Left lung (tissue), 10 donors: ENCODE results near the gene LRRC25. TPM values are rescaled to one million over a fixed set of nuclear protein-coding genes. Genes with fewer than 3 reads are reported as not detected.

ENCODE experiments used
- ATAC-seq: fragments of 200-7000 bp; cut with Tn5 transposase; one replicate; pipeline ENCODE4 v1.9.1; 2020; ENCODE audit warnings: moderate library complexity
- DNase-seq, 4 donors: peaks; one replicate each; pipeline ENCODE4 v3.0.0-alpha.2; 2013 to 2020
- H3K27ac ChIP-seq, 2 donors: fragments of 200-600 bp; sonication (generic) in 1 of 2; one replicate each; pipeline versions ENCODE4 v1.5.0 to v1.8.0; 2020 to 2021
- H3K27me3 ChIP-seq, 2 donors: fragments of 200-600 bp; sonication (generic) in 1 of 2; one replicate each; pipeline versions ENCODE4 v1.5.0 to v1.8.0; 2020 to 2021
- H3K36me3 ChIP-seq, 2 donors: fragments of 200-600 bp; sonication (generic) in 1 of 2; one replicate each; pipeline versions ENCODE4 v1.5.0 to v1.8.0; 2020 to 2021
- H3K4me1 ChIP-seq, 2 donors: fragments of 200-600 bp; one replicate each; pipeline ENCODE4 v1.8.0; 2021
- H3K4me3 ChIP-seq, 2 donors: fragments of 200-600 bp; sonication (generic) in 1 of 2; one replicate each; pipeline versions ENCODE4 v1.5.0 to v1.8.0; 2020 to 2021; ENCODE audit warnings: mild to moderate bottlenecking in 1 of 2
- H3K9me3 ChIP-seq, 2 donors: fragments of 200-600 bp; sonication (generic) in 1 of 2; one replicate each; pipeline versions ENCODE4 v1.5.0 to v1.8.0; 2020 to 2021
- intact Hi-C, 2 donors: fragments of 100-400 bp; cut with DNase I; formaldehyde crosslinking; loops; one replicate each; pipeline versions ENCODE4 v1.11.2 to v1.14.2; 2022
- polyA plus RNA-seq, 6 donors: library from polyadenylated mRNA; unstranded; fragments of 120-200 nt; gene quantifications; one replicate each; pipeline ENCODE4 v1.2.1, GENCODE V29; 2013; ENCODE audit not compliant: insufficient read length in 6 of 6
- total RNA-seq, 2 donors: library from RNA; stranded (reverse); fragmentation: NEBNext Ultra II Directional; extraction: Animal tissue kit (Norgen Biotek cat#: 25700); gene quantifications; one replicate each; pipeline ENCODE4 v1.2.1, GENCODE V29; 2021
- TF ChIP-seq, protein P1 (sequence below), 2 donors: fragments of 200-600 bp; sonication (generic) in 1 of 2; IDR thresholded peaks; one replicate each; pipeline versions ENCODE4 v1.5.0 to v1.8.0; 2021; ENCODE audit warnings: antibody characterized with exemption in 2 of 2
- donor health status: DM: no; HTN: yes; CAD: no.
- donor health status: DM: no; HTN: no; CAD: no.

LRRC25 gene
- total and polyA plus RNA-seq, 8 donors, result 1.3 to 53.7 (median 1.6) TPM

DNA sequence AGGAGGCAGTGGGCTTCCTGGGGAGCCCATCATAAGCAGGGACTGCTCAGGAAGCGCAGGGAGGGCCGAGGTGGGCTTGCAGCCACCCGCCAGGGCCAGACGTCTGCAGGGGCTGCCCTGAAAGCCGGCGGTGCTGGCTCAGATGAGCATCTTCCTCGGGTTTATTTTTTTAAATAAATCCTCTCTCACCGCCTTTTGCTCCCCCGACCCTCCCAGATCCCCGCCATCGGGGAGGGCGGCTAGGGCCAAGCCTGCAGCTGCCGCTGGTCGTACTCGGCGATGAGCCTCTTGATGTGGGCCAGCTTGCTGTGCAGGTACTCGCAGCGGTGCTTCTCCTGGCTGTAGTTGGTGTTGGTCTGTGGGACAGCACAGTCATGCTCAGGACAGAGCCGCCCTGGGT is 47.1 kb upstream of the LRRC25 start:
- Histone ChIP-seq H3K4me3 (no peak overlapping the region), H3K27me3 (no peaks in the 10 kb centered on the region), H3K36me3 (peaks cover 0 to 67% of the 10 kb centered on the region in 2 donors), H3K27ac (no peak overlapping the region), H3K9me3 (no peaks in the 10 kb centered on the region), H3K4me1 (no peaks in the 10 kb centered on the region)
- TF ChIP-seq, protein P1, sequence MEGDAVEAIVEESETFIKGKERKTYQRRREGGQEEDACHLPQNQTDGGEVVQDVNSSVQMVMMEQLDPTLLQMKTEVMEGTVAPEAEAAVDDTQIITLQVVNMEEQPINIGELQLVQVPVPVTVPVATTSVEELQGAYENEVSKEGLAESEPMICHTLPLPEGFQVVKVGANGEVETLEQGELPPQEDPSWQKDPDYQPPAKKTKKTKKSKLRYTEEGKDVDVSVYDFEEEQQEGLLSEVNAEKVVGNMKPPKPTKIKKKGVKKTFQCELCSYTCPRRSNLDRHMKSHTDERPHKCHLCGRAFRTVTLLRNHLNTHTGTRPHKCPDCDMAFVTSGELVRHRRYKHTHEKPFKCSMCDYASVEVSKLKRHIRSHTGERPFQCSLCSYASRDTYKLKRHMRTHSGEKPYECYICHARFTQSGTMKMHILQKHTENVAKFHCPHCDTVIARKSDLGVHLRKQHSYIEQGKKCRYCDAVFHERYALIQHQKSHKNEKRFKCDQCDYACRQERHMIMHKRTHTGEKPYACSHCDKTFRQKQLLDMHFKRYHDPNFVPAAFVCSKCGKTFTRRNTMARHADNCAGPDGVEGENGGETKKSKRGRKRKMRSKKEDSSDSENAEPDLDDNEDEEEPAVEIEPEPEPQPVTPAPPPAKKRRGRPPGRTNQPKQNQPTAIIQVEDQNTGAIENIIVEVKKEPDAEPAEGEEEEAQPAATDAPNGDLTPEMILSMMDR (IDR thresholded peaks at IDR 0.05), result no peak
- intact Hi-C loops, result no loop called here
- ATAC-seq (no peak), DNase-seq (no peak)

DNA sequence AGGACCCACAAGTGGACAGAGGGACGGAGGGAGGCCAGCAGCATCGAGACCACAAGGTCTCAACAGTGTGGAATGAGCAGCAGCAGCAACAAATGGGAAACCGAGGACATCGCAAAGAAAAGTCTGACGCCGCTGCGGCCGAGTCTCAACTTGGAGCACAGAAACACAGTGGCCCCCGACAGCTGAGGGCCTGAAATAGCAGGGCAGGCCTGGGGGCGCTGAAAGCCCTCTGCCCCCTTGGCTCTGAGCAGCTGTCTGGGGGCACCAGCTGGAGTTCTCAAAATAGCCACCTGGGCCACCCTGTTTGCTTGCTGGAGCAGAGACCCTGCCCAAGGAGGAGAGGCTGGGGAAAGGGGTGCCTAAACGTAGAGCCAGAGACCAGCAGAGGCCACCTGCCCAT is 46.4 kb upstream of the LRRC25 start:
- intact Hi-C loops, result no loop called here
- H3K27ac ChIP-seq, result no peak overlapping the region
- TF ChIP-seq, protein P1 (IDR thresholded peaks at IDR 0.05), result no peak
- H3K9me3 ChIP-seq, result no peaks in the 10 kb centered on the region
- ATAC-seq (no peak), DNase-seq (no peak)
- peaks cover 0 to 61% of the 10 kb centered on the region in 2 donors for H3K36me3 ChIP-seq
- no peak overlapping the region for H3K4me3 ChIP-seq
- H3K27me3 ChIP-seq, result peaks cover 0 to 7% of the 10 kb centered on the region in 2 donors
- H3K4me1 ChIP-seq, result peaks cover under 1 to 6% of the 10 kb centered on the region in 2 donors

DNA sequence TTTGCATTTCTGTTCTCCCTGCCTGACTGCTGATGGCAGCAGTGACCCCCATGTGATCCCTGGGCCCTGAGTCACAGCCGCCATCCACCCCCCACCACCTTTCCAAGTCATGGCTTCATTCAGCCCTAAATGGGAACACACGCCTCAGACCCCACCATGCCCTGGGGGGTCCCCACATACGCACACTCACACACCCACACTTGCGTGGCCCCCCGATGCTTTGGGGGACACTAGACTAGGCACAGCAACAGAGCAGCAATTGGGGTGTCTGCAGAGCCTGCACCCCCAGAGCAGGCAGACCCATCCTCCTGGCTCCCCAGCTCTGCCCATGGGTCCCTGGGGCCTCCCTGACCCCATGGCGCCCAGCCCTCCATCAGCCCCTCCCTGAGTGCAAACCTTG is 46.0 kb upstream of the LRRC25 start:
- DNase-seq (no peak), ATAC-seq (no peak)
- Histone ChIP-seq H3K4me1 (peaks cover 4 to 11% of the 10 kb centered on the region in 2 donors), H3K36me3 (peaks cover 0 to 56% of the 10 kb centered on the region in 2 donors), H3K27ac (no peak overlapping the region), H3K4me3 (no peak overlapping the region), H3K27me3 (peaks cover 0 to 11% of the 10 kb centered on the region in 2 donors), H3K9me3 (no peaks in the 10 kb centered on the region)
- intact Hi-C loops, result no loop called here
- TF ChIP-seq, protein P1 (IDR thresholded peaks at IDR 0.05), result no peak

DNA sequence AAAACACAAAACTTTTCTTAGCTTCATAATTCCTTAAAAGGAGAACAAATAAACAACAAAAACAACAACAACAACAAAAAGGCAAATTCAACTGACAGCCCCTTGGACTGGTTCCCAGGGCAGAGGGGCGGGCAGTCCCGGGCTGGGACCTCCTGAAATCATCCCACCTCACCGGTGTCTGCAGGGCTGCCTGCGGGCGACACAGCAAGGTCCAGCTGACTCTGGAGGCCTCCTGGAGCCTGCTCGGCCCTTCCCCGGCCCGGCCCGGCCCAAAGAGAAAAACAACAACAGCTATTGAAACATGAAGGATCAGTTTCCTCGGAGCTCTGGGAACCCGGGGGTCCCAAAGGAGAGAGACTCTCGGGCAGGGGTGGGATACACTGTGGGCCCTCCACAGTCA is 45.5 kb upstream of the LRRC25 start:
- Histone ChIP-seq H3K9me3 (no peaks in the 10 kb centered on the region), H3K36me3 (peaks cover 0 to 53% of the 10 kb centered on the region in 2 donors), H3K4me1 (peaks cover 4 to 15% of the 10 kb centered on the region in 2 donors), H3K27me3 (peaks cover 0 to 15% of the 10 kb centered on the region in 2 donors), H3K27ac (no peak overlapping the region), H3K4me3 (no peak overlapping the region)
- ATAC-seq (no peak), DNase-seq (no peak)
- TF ChIP-seq, protein P1 (IDR thresholded peaks at IDR 0.05), result no peak
- intact Hi-C loops, result no loop called here

DNA sequence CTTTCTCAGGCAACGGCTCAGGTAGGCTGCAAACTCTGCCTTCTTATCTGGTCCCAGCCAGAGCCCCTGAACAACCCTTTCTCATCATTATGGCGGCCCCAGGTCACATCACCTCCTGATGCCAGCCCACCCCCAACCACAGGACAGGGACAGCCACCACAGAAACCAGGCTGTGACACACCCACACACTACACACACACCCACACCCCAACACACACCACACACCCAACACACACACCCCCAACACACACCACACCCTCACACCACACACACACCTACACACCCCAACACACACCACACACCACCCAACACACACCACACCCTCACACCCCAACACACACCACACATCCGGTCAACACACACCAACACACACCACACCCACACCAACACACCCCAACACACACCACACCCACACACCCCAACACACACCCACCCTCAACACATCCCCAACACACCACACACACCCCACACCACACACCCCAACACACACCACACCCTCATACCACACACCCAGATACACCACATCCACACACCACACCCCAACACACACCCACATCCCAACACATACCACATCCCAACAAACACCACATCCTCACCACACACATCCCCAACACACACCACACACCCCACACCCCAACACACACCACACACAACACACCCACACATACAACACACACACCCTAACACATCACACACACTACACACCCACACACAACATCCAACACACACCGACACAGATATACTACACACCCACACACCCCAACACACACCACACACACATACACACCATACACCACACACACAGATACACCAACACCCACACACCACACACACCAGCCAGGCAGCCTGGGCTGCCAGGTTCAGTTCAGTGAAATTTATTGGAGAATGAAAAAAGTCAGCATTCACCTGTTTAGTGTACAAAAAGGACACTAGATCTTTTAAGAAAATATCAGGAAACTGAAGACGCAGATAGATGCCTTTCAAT is 44.7 kb upstream of the LRRC25 start:
- peaks cover 0 to 24% of the 10 kb centered on the region in 2 donors for H3K27me3 ChIP-seq
- TF ChIP-seq, protein P1 (IDR thresholded peaks at IDR 0.05), result no peak
- no peak overlapping the region for H3K4me3 ChIP-seq
- no peaks in the 10 kb centered on the region for H3K9me3 ChIP-seq
- H3K36me3 ChIP-seq, result peaks cover 0 to 45% of the 10 kb centered on the region in 2 donors
- intact Hi-C loops, result no loop called here
- no peak for ATAC-seq
- DNase-seq, result no peak
- peaks cover 4 to 24% of the 10 kb centered on the region in 2 donors for H3K4me1 ChIP-seq
- H3K27ac ChIP-seq, result no peak overlapping the region
